BE2C (cell line): ENCODE data around the gene PTPRN2.
"Not testable (repeated sequence)": the region's sequence is repeated elsewhere in the genome, so short reads cannot be mapped to it uniquely, and the experiment has no call there.

Experiments
- DNase-seq: peaks from one replicate; pipeline ENCODE4 v3.0.0-alpha.2; 2020
- H3K27me3 ChIP-seq: fragments of 250-450 bp; sonication (Bioruptor Pico); 2 replicates; pipeline ENCODE4 v1.5.1; 2020; ENCODE audit warnings: mild to moderate bottlenecking
- H3K36me3 ChIP-seq: fragments of 250-450 bp; sonication (Bioruptor Pico); 2 replicates; pipeline ENCODE4 v1.5.1; 2020; ENCODE audit warnings: mild to moderate bottlenecking
- H3K4me1 ChIP-seq: fragments of 250-450 bp; sonication (Bioruptor Pico); 2 replicates; pipeline ENCODE4 v1.5.1; 2020
- H3K4me3 ChIP-seq: 2 replicates; pipeline ENCODE4 v1.5.1; 2011; ENCODE audit warnings: low read depth, low read length
- H3K9me3 ChIP-seq: fragments of 250-450 bp; sonication (Bioruptor Pico); 2 replicates; pipeline ENCODE4 v1.5.1; 2020
- TF ChIP-seq, protein P1 (sequence below): IDR thresholded peaks from 2 replicates; pipeline ENCODE4 v1.5.1; 2012; ENCODE audit warnings: mild to moderate bottlenecking, low read depth, low read length

The PTPRN2 gene

DNA sequence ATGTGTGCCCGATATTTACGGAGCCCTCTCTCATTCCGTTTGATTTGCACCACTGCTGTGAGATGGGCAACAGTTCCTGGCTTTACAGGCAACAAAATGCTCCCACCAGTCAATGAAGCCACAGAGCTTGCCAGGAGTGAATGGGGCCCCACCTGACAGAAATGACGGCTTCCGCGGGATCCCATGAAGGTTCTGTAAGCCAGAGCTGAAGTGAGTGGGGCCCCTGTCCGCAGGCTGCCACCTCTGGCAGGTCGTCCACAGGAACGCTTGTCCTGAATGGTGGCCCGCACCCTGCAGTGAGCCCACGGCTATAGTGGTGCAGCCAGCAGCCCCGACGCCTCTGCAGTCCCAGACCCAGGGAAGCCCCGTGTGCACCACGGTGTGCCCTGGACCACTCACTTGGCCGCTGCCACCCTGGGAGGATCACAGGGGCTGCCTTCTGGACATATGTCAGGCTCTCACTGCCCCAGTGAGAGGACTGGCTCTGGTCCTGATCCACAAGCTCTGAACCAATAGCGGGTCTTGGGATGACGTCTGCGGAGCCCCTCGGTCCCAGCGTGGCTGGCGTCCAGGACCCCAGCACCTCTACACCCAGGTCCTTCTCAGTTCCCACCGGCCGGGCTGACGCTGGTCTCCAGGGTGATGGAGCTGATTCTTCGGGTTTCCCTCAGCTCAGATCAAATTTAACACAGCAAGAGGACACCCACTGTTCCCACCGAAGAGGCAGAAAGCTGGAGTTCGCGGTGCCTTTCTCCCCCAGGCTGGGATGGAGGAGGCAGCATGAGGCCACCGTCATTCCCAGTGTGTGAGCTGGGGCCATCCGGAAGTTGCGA is 738.9 kb downstream of the PTPRN2 start:
- H3K9me3 ChIP-seq, result no peaks in the 10 kb centered on the region
- H3K4me1 ChIP-seq, result no peaks in the 10 kb centered on the region
- TF ChIP-seq, protein P1, sequence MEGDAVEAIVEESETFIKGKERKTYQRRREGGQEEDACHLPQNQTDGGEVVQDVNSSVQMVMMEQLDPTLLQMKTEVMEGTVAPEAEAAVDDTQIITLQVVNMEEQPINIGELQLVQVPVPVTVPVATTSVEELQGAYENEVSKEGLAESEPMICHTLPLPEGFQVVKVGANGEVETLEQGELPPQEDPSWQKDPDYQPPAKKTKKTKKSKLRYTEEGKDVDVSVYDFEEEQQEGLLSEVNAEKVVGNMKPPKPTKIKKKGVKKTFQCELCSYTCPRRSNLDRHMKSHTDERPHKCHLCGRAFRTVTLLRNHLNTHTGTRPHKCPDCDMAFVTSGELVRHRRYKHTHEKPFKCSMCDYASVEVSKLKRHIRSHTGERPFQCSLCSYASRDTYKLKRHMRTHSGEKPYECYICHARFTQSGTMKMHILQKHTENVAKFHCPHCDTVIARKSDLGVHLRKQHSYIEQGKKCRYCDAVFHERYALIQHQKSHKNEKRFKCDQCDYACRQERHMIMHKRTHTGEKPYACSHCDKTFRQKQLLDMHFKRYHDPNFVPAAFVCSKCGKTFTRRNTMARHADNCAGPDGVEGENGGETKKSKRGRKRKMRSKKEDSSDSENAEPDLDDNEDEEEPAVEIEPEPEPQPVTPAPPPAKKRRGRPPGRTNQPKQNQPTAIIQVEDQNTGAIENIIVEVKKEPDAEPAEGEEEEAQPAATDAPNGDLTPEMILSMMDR, result no peak
- H3K36me3 ChIP-seq, result no peaks in the 10 kb centered on the region
- H3K4me3 ChIP-seq, result no peak overlapping the region
- DNase-seq, result no peak
- H3K27me3 ChIP-seq, result no peaks in the 10 kb centered on the region

DNA sequence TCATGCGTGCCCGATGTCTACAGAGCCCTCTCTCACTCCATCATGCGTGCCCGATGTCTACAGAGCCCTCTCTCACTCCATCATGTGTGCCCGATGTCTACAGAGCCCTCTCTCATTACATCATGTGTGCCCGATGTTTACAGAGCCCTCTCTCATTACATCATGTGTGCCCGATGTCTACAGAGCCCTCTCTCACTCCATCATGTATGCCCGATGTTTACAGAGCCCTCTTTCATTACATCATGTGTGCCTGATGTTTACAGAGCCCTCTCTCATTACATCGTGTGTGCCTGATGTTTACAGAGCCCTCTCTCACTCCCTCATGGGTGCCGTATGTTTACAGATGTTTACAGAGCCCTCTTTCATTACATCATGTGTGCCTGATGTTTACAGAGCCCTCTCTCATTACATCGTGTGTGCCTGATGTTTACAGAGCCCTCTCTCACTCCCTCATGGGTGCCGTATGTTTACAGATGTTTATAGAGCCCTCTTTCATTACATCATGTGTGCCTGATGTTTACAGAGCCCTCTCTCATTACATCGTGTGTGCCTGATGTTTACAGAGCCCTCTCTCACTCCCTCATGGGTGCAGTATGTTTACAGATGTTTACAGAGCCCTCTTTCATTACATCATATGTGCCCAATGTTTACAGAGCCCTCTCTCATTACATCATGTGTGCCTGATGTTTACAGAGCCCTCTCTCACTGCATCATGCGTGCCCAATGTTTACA is 739.7 kb downstream of the PTPRN2 start:
- DNase-seq, H3K9me3 ChIP-seq, H3K4me3 ChIP-seq, H3K4me1 ChIP-seq, H3K36me3 ChIP-seq, H3K27me3 ChIP-seq: not testable (repeated sequence)

- H3K9me3 ChIP-seq, H3K4me1 ChIP-seq, H3K36me3 ChIP-seq, H3K4me3 ChIP-seq, DNase-seq, H3K27me3 ChIP-seq: not testable (repeated sequence)
Measured at GRCh38 chr7:157846746-157847145, 740.9 kb downstream of the PTPRN2 start.

GRCh38 chr7:157846271-157846670 is 741.4 kb downstream of the PTPRN2 start:
- no peak overlapping the region for H3K4me3 ChIP-seq
- H3K27me3 ChIP-seq, result no peaks in the 10 kb centered on the region
- no peaks in the 10 kb centered on the region for H3K4me1 ChIP-seq
- H3K9me3 ChIP-seq, result no peaks in the 10 kb centered on the region
- TF ChIP-seq, protein P1, result no peak
- no peak for DNase-seq
- H3K36me3 ChIP-seq, result no peaks in the 10 kb centered on the region

GRCh38 chr7:157845203-157845835 is 742.3 kb downstream of the PTPRN2 start:
- no peaks in the 10 kb centered on the region for H3K27me3 ChIP-seq
- H3K9me3 ChIP-seq, result no peaks in the 10 kb centered on the region

GRCh38 chr7:157844611-157845010 is 743.0 kb downstream of the PTPRN2 start:
- H3K27me3 ChIP-seq, result no peaks in the 10 kb centered on the region
- no peaks in the 10 kb centered on the region for H3K36me3 ChIP-seq
- peaks cover 2% of the 10 kb centered on the region; the same call in 1 of the 2 replicates for H3K9me3 ChIP-seq
- H3K4me1 ChIP-seq, result no peaks in the 10 kb centered on the region
- no peak overlapping the region for H3K4me3 ChIP-seq
- no peak for DNase-seq
- TF ChIP-seq, protein P1, result no peak

More at GRCh38 chr7:157845203-157845835, 742.3 kb downstream of the PTPRN2 start:
- Histone ChIP-seq H3K4me1 (no peaks in the 10 kb centered on the region), H3K4me3 (no peak overlapping the region), H3K36me3 (no peaks in the 10 kb centered on the region)
- TF ChIP-seq, protein P1, result no peak
- DNase-seq, result no peak

DNA sequence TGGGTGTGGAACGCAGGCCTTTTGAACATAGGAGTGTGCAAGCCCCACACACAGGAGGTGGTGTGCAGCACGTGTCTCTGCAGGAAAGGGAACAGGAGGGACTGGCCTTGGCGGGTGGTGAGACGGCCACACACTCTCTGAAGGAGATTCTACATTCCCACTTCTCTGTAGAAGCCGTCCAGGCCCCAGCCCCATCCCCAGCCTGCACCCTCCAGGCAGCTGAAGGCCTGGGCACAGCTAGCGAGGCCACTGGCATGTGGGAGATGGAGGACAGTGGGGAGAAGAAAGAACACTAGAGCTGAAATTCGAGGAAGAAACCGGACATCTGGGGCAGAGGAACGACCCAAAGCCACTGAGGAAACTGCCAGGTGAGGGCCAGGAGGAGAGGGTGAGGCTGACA is 743.5 kb downstream of the PTPRN2 start:
- Histone ChIP-seq H3K4me1 (no peaks in the 10 kb centered on the region), H3K36me3 (no peaks in the 10 kb centered on the region), H3K4me3 (no peak overlapping the region), H3K9me3 (peaks cover 2% of the 10 kb centered on the region; the same call in 1 of the 2 replicates), H3K27me3 (no peaks in the 10 kb centered on the region)
- TF ChIP-seq, protein P1, result no peak
- no peak for DNase-seq
